ENCODE measurements around the gene ZNF101.

The ZNF101 gene

GRCh38 chr19:19710506-19710905 lies 41.9 kb downstream of the ZNF101 start:
- Mint-ChIP-seq H3K36me3 (ENCODE audit: low read depth) (peaks cover 98% of the 10 kb centered on the region), H3K9me3 (peaks cover 100% of the 10 kb centered on the region), H3K4me1 (no peaks in the 10 kb centered on the region), H3K27me3 (ENCODE audit: low read depth, poor library complexity) (no peaks in the 10 kb centered on the region), H3K4me3 (no peak overlapping the region), H3K27ac (no peak overlapping the region)
- DNase-seq: no peak
- TF ChIP-seq CTCF (IDR thresholded peaks at IDR 0.05): no peak

GRCh38 chr19:19711306-19711933 lies 42.8 kb downstream of the ZNF101 start:
- DNase-seq: no peak
- Mint-ChIP-seq H3K27ac (no peak overlapping the region), H3K27me3 (ENCODE audit: low read depth, poor library complexity) (no peaks in the 10 kb centered on the region), H3K4me1 (no peaks in the 10 kb centered on the region), H3K9me3 (peaks cover 100% of the 10 kb centered on the region), H3K4me3 (no peak overlapping the region), H3K36me3 (ENCODE audit: low read depth) (peaks cover 99% of the 10 kb centered on the region)
- no peak for TF ChIP-seq CTCF (IDR thresholded peaks at IDR 0.05)

- TF ChIP-seq CTCF (IDR thresholded peaks at IDR 0.05): no peak
- no peak overlapping the region for H3K4me3 Mint-ChIP-seq
- H3K36me3 Mint-ChIP-seq (ENCODE audit: low read depth): peaks cover 100% of the 10 kb centered on the region
- H3K27ac Mint-ChIP-seq: no peak overlapping the region
- H3K27me3 Mint-ChIP-seq (ENCODE audit: low read depth, poor library complexity): no peaks in the 10 kb centered on the region
- no peaks in the 10 kb centered on the region for H3K4me1 Mint-ChIP-seq
- DNase-seq: no peak
- H3K9me3 Mint-ChIP-seq: peaks cover 100% of the 10 kb centered on the region
Observed at GRCh38 chr19:19711934-19712828, 43.5 kb downstream of the ZNF101 start.

GRCh38 chr19:19719798-19720197 lies 51.2 kb downstream of the ZNF101 start:
- Mint-ChIP-seq H3K27me3 (ENCODE audit: low read depth, poor library complexity) (no peaks in the 10 kb centered on the region), H3K9me3 (peaks cover 86% of the 10 kb centered on the region), H3K36me3 (ENCODE audit: low read depth) (peaks cover 86% of the 10 kb centered on the region), H3K27ac (no peak overlapping the region), H3K4me1 (no peaks in the 10 kb centered on the region), H3K4me3 (no peak overlapping the region)
- TF ChIP-seq CTCF (IDR thresholded peaks at IDR 0.05): no peak
- DNase-seq: no peak

GRCh38 chr19:19721896-19722295 lies 53.3 kb downstream of the ZNF101 start:
- H3K27ac Mint-ChIP-seq: no peak overlapping the region
- H3K9me3 Mint-ChIP-seq: peaks cover 65% of the 10 kb centered on the region
- no peak for TF ChIP-seq CTCF (IDR thresholded peaks at IDR 0.05)
- H3K4me3 Mint-ChIP-seq: no peak overlapping the region
- H3K36me3 Mint-ChIP-seq (ENCODE audit: low read depth): peaks cover 65% of the 10 kb centered on the region
- DNase-seq: no peak
- H3K4me1 Mint-ChIP-seq: no peaks in the 10 kb centered on the region
- no peaks in the 10 kb centered on the region for H3K27me3 Mint-ChIP-seq (ENCODE audit: low read depth, poor library complexity)

Data from nephron progenitor cell (in vitro differentiated cells).